Tibial artery (tissue), 4 donors: ENCODE measurements around the gene RBMS3.
"Not testable (repeated sequence)": the region's sequence is repeated elsewhere in the genome, so short reads cannot be mapped to it uniquely, and the experiment has no call there.

ENCODE experiments used
- DNase-seq, 2 donors: peaks; one replicate each; pipeline ENCODE4 v3.0.0-alpha.2; 2019
- H3K27ac ChIP-seq, 2 donors: fragments of 200-600 bp; sonication (generic) in 1 of 2; 1 replicate in 1 of 2; 2 replicates in 1 of 2; pipeline ENCODE4 v1.5.1; 2018 to 2019; ENCODE audit warnings: mild to moderate bottlenecking in 1 of 2
- H3K27me3 ChIP-seq, 2 donors: fragments of 200-600 bp; sonication (generic) in 1 of 2; one replicate each; pipeline versions ENCODE4 v1.5.1 to v1.6.0; 2016 to 2019
- H3K36me3 ChIP-seq, 3 donors: fragments of 200-600 bp; sonication (generic) in 2 of 3; one replicate each; pipeline ENCODE4 v1.5.1; 2016 to 2019; ENCODE audit warnings: mild to moderate bottlenecking in 2 of 3
- H3K4me1 ChIP-seq, 4 donors: fragments of 200-600 bp; sonication (generic) in 2 of 4; 1 replicate in 3 of 4; 2 replicates in 1 of 4; pipeline ENCODE4 v1.5.1; 2016 to 2019
- H3K4me3 ChIP-seq, 2 donors: fragments of 200-600 bp; sonication (generic) in 1 of 2; 1 replicate in 1 of 2; 2 replicates in 1 of 2; pipeline ENCODE4 v1.5.1; 2018 to 2019; ENCODE audit warnings: mild to moderate bottlenecking in 2 of 2
- H3K9me3 ChIP-seq, 3 donors: fragments of 200-600 bp; sonication (generic) in 1 of 3; one replicate each; pipeline ENCODE4 v1.5.1; 2016 to 2019
- intact Hi-C: fragments of 100-400 bp; cut with DNase I; formaldehyde crosslinking; loops from one replicate; pipeline ENCODE4 v1.15.0; 2023; ENCODE audit warnings: low total_unique reads
- TF ChIP-seq, protein P1 (sequence below), 2 experiments: fragments of 200-600 bp in 1 of 2; fragments of 450-650 bp in 1 of 2; IDR thresholded peaks; one replicate each; pipeline ENCODE4 v1.5.1; 2017 to 2019; ENCODE audit warnings: antibody characterized with exemption in 2 of 2, mild to moderate bottlenecking in 1 of 2, moderate library complexity in 1 of 2

The RBMS3 gene

DNA sequence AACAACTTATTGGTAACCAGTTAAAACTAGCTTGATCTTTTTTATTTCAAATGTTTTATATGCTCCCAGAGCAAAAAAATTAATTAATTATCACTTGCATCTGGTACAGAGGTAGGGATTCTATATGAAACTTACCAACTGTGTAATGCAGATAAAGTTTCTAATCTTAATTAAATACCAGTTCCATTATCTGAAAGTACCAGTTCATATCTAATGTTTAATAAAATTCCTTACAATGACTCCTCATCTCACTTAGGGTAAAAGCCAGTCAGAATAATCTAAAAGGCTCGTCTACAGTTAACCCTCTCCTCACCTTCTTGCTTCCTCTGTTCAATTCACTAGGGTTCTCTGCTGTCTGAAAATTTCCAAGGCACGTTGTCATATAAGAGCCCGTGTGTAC is 384.8 kb downstream of the RBMS3 start:
- no peak overlapping the region for H3K27ac ChIP-seq
- H3K27me3 ChIP-seq: no peaks in the 10 kb centered on the region

DNA sequence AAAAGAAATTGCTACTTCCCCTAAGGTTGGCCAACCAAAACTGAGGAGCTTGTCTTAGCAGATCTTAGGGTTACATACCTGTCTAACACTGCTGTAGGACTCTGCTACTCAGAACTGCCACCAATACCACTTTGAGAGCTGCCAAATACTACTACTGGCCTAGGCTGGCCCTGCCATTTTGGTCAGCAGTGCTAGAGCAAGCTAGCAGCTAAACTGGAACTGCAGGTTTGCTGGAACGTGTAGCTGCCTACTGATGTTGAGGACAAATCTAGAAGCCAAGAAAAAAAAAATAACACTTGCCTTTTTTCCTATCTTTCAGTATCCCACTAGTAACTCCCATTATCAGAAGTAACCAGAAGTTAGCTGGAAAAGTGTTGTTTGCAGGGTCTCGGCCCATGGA is 387.4 kb downstream of the RBMS3 start:
- H3K36me3 ChIP-seq: no peaks in the 10 kb centered on the region
- H3K4me1 ChIP-seq: peaks cover 0 to 5% (median 0%) of the 10 kb centered on the region in 4 donors
- no peak overlapping the region for H3K27ac ChIP-seq
- no peak for DNase-seq
- H3K4me3 ChIP-seq: no peak overlapping the region
- intact Hi-C loops: no loop called here
- TF ChIP-seq, protein P1, sequence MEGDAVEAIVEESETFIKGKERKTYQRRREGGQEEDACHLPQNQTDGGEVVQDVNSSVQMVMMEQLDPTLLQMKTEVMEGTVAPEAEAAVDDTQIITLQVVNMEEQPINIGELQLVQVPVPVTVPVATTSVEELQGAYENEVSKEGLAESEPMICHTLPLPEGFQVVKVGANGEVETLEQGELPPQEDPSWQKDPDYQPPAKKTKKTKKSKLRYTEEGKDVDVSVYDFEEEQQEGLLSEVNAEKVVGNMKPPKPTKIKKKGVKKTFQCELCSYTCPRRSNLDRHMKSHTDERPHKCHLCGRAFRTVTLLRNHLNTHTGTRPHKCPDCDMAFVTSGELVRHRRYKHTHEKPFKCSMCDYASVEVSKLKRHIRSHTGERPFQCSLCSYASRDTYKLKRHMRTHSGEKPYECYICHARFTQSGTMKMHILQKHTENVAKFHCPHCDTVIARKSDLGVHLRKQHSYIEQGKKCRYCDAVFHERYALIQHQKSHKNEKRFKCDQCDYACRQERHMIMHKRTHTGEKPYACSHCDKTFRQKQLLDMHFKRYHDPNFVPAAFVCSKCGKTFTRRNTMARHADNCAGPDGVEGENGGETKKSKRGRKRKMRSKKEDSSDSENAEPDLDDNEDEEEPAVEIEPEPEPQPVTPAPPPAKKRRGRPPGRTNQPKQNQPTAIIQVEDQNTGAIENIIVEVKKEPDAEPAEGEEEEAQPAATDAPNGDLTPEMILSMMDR (IDR thresholded peaks at IDR 0.05): no peak
- no peaks in the 10 kb centered on the region for H3K27me3 ChIP-seq
- no peaks in the 10 kb centered on the region for H3K9me3 ChIP-seq

More for the DNA sequence above, 384.8 kb downstream of the RBMS3 start:
- H3K9me3 ChIP-seq: no peaks in the 10 kb centered on the region
- TF ChIP-seq, protein P1 (IDR thresholded peaks at IDR 0.05): no peak
- H3K36me3 ChIP-seq: no peaks in the 10 kb centered on the region
- no peak overlapping the region for H3K4me3 ChIP-seq
- no peak for DNase-seq
- H3K4me1 ChIP-seq: peaks cover 0 to 5% (median 0%) of the 10 kb centered on the region in 4 donors
- intact Hi-C loops: no loop called here

- intact Hi-C loops: no loop called here
- Histone ChIP-seq H3K9me3 (no peaks in the 10 kb centered on the region), H3K27me3 (no peaks in the 10 kb centered on the region), H3K4me3 (no peak overlapping the region), H3K27ac (no peak overlapping the region), H3K4me1 (peaks cover 0 to 5% (median 0%) of the 10 kb centered on the region in 4 donors), H3K36me3 (no peaks in the 10 kb centered on the region)
- DNase-seq: no peak
- TF ChIP-seq, protein P1 (IDR thresholded peaks at IDR 0.05): no peak
These were observed 387.9 kb downstream of the RBMS3 start for GRCh38 chr3:29668728-29669127.

- H3K36me3 ChIP-seq, intact Hi-C loops: not testable (repeated sequence)
These were observed 389.6 kb downstream of the RBMS3 start for GRCh38 chr3:29670476-29670875.

GRCh38 chr3:29677421-29677820 is 396.6 kb downstream of the RBMS3 start:
- H3K4me3 ChIP-seq: no peak overlapping the region
- peaks cover 0 to 4% (median under 1%) of the 10 kb centered on the region in 4 donors for H3K4me1 ChIP-seq
- DNase-seq: no peak
- TF ChIP-seq, protein P1 (IDR thresholded peaks at IDR 0.05): no peak
- H3K9me3 ChIP-seq: no peaks in the 10 kb centered on the region
- intact Hi-C loops: no loop called here
- no peaks in the 10 kb centered on the region for H3K36me3 ChIP-seq
- H3K27me3 ChIP-seq: no peaks in the 10 kb centered on the region
- no peak overlapping the region for H3K27ac ChIP-seq

More at GRCh38 chr3:29670476-29670875, 389.6 kb downstream of the RBMS3 start:
- DNase-seq, H3K9me3 ChIP-seq, H3K27me3 ChIP-seq, H3K4me1 ChIP-seq, H3K4me3 ChIP-seq, H3K27ac ChIP-seq: not testable (repeated sequence)

GRCh38 chr3:29679944-29680343 is 399.1 kb downstream of the RBMS3 start:
- H3K9me3 ChIP-seq: no peaks in the 10 kb centered on the region
- H3K27me3 ChIP-seq: no peaks in the 10 kb centered on the region
- DNase-seq: no peak
- no peak overlapping the region for H3K4me3 ChIP-seq
- no peak overlapping the region for H3K27ac ChIP-seq
- TF ChIP-seq, protein P1 (IDR thresholded peaks at IDR 0.05): no peak
- H3K36me3 ChIP-seq: no peaks in the 10 kb centered on the region
- intact Hi-C loops: no loop called here
- peaks cover 0 to 26% (median 14%) of the 10 kb centered on the region in 4 donors for H3K4me1 ChIP-seq
